Panc1 (cell line): ENCODE results near the gene TRERF1. TPM values are rescaled to one million over a fixed set of nuclear protein-coding genes. Genes with fewer than 3 reads are reported as not detected.
A peak's percentile ranks its signal among the peaks of the same experiment; 100 is the strongest.

Experiments used
- ATAC-seq: fragments of 200-7000 bp; cut with Tn5 transposase; 2 replicates; pipeline ENCODE4 v1.9.1; 2020; ENCODE audit warnings: mild to moderate bottlenecking, moderate library complexity
- BruUV-seq: library from RNA; stranded (reverse); fragments of 400-500 nt; replicated peaks from 2 replicates; lab custom pipeline; 2021; lab: Mats Ljungman, UMichigan
- CTCF ChIA-PET: fragments of 300-600 bp; sonication (Branson Sonifier 250); formaldehyde crosslinking; loops from one replicate; lab custom pipeline; 2022; ENCODE audit warnings: antibody characterized with exemption; lab: Charles Lee
- POLR2A ChIA-PET: fragments of 300-600 bp; sonication (Branson Sonifier 250); formaldehyde crosslinking; loops from one replicate; lab custom pipeline; 2022; ENCODE audit warnings: antibody characterized with exemption; lab: Charles Lee
- DNase-seq: peaks from one replicate; pipeline ENCODE4 v3.0.0-alpha.2; 2010; ENCODE audit warnings: low read depth, low spot score
- H3K27ac ChIP-seq: 2 replicates; pipeline ENCODE4 v1.5.1; 2011; ENCODE audit warnings: mild to moderate bottlenecking, low read length, inconsistent platforms
- H3K27me3 ChIP-seq: fragments of 200-500 bp; sonication (Bioruptor generic); 2 replicates; pipeline ENCODE4 v1.6.0; 2014; ENCODE audit warnings: low read length, inconsistent platforms; ENCODE audit not compliant: control insufficient read depth, insufficient read depth
- H3K36me3 ChIP-seq: fragments of 200-500 bp; sonication (Bioruptor generic); 2 replicates; pipeline ENCODE4 v1.5.1; 2014; ENCODE audit warnings: inconsistent platforms, mild to moderate bottlenecking, low read length, moderate library complexity; ENCODE audit not compliant: control insufficient read depth, insufficient read depth
- H3K4me1 ChIP-seq: 2 replicates; pipeline ENCODE4 v1.5.1; 2011; ENCODE audit warnings: inconsistent platforms, mild to moderate bottlenecking, low read length, moderate library complexity; ENCODE audit not compliant: control insufficient read depth, insufficient read depth
- H3K4me3 ChIP-seq, 2 experiments: 2 replicates each; pipeline ENCODE4 v1.5.1; 2011 to 2012; ENCODE audit warnings: low read depth in 2 of 2, low read length in 2 of 2, mild to moderate bottlenecking in 2 of 2, inconsistent platforms in 1 of 2, moderate library complexity in 1 of 2
- H3K9me3 ChIP-seq: fragments of 200-500 bp; sonication (Bioruptor generic); 2 replicates; pipeline ENCODE4 v1.5.1; 2014; ENCODE audit warnings: low read depth, mild to moderate bottlenecking, inconsistent platforms, low read length, moderate library complexity; ENCODE audit not compliant: control insufficient read depth, insufficient read depth
- CTCF ChIP-seq: fragments of 450-650 bp; IDR thresholded peaks from 2 replicates; pipeline ENCODE4 v1.5.1; 2017; ENCODE audit warnings: mild to moderate bottlenecking
- POLR2AphosphoS5 ChIP-seq: IDR thresholded peaks from 2 replicates; pipeline ENCODE4 v1.6.1; 2012; ENCODE audit warnings: mild to moderate bottlenecking, low read depth, low read length, moderate library complexity
- REST ChIP-seq, 2 experiments: IDR thresholded peaks; 2 replicates each; pipeline ENCODE4 v1.6.1; 2011 to 2012; ENCODE audit warnings: low read depth in 2 of 2, control low read depth in 1 of 2, low read length in 1 of 2, mild to moderate bottlenecking in 1 of 2, moderate library complexity in 1 of 2; ENCODE audit not compliant: insufficient read depth in 1 of 2
- SIN3A ChIP-seq: IDR thresholded peaks from 2 replicates; pipeline ENCODE4 v1.6.1; 2012; ENCODE audit warnings: low read depth, mild to moderate bottlenecking, low read length, moderate library complexity, borderline replicate concordance; ENCODE audit not compliant: insufficient read depth
- TCF7L2 ChIP-seq: IDR thresholded peaks from 2 replicates; pipeline ENCODE4 v1.6.1; 2011; ENCODE audit warnings: mild to moderate bottlenecking, low read depth, low read length, inconsistent platforms
- in situ Hi-C: cut with HindIII; loops from 2 replicates; pipeline ENCODE4 v1.10.0; 2016; ENCODE audit warnings: low sequenced_read_pairs, low pct_unique_long_range_greater_than_20kb
- intact Hi-C: fragments of 100-400 bp; cut with micrococcal nuclease; formaldehyde crosslinking; loops from one replicate; pipeline ENCODE4 v1.10.0; 2022; ENCODE audit not compliant: unreplicated experiment
- total RNA-seq: library from RNA; stranded (reverse); gene quantifications from one replicate; pipeline ENCODE4 v1.2.1, GENCODE V29; 2021; ENCODE audit not compliant: unreplicated experiment

TRERF1 gene
- total RNA-seq, 1 experiment from 2014 or later: 30.6 TPM

GRCh38 chr6:42300701-42301100, 151.0 kb downstream of the TRERF1 start:
- ChIA-PET CTCF (interaction anchor here (0.6 to 1.1 kb wide), 2 partner anchors 45 to 247 kb away, joined by 3 to 4 read pairs; no protein-coding TSS in a partner anchor), POLR2A (interaction anchor here (0.7 kb wide), 2 partner anchors 10 to 244 kb away, joined by 4 read pairs; no protein-coding TSS in a partner anchor)
- H3K36me3 ChIP-seq: no peaks in the 10 kb centered on the region
- BruUV-seq: no TSS peak
- H3K27ac ChIP-seq: 0 out of 2 replicates have a peak overlapping the region, but pooled peaks have one; percentile 25
- in situ Hi-C loops: no loop called here
- H3K27me3 ChIP-seq: no peaks in the 10 kb centered on the region
- no peaks in the 10 kb centered on the region for H3K9me3 ChIP-seq
- DNase-seq: no peak
- ATAC-seq: peak; percentile 67
- TF ChIP-seq CTCF (no peak), SIN3A (no peak), TCF7L2 (no peak), REST (IDR thresholded peaks at IDR 0.05; ENCODE audit: insufficient read depth in 1 of 2, low read depth in 2 of 2, low read length in 1 of 2) (no peak), POLR2AphosphoS5 (no peak)
- no peak overlapping the region for H3K4me3 ChIP-seq
- H3K4me1 ChIP-seq: peaks cover 52% of the 10 kb centered on the region
- intact Hi-C loops: no loop called here

GRCh38 chr6:42300185-42300584, 151.5 kb downstream of the TRERF1 start:
- TF ChIP-seq POLR2AphosphoS5 (no peak), TCF7L2 (no peak), REST (IDR thresholded peaks at IDR 0.05; ENCODE audit: insufficient read depth in 1 of 2, low read depth in 2 of 2, low read length in 1 of 2) (0 out of 4 replicates have a peak, but pooled peaks of 1 of the 2 experiments have one; percentile 27), SIN3A (no peak)
- DNase-seq (no peak), ATAC-seq (no peak)
- Histone ChIP-seq H3K4me1 (peaks cover 51% of the 10 kb centered on the region), H3K36me3 (no peaks in the 10 kb centered on the region), H3K27me3 (no peaks in the 10 kb centered on the region), H3K9me3 (no peaks in the 10 kb centered on the region), H3K4me3 (no peak overlapping the region), H3K27ac (0 out of 2 replicates have a peak overlapping the region, but pooled peaks have one; percentile 25)
- ChIA-PET POLR2A (interaction anchor here (0.7 kb wide), 1 partner anchor 9 kb away, joined by 4 read pairs; no protein-coding TSS in a partner anchor), CTCF (interaction anchor here (0.6 kb wide), 1 partner anchor 45 kb away, joined by 4 read pairs; no protein-coding TSS in a partner anchor)
- intact Hi-C loops: no loop called here
- BruUV-seq: no TSS peak
- in situ Hi-C loops: no loop called here
